Body of pancreas (tissue), 4 donors: Measurements from ENCODE around the gene NR4A3. TPM values are rescaled to one million over a fixed set of nuclear protein-coding genes. Genes with fewer than 3 reads are reported as not detected.

ENCODE experiments used
- ATAC-seq: fragments of 150-250 bp; one replicate; pipeline ENCODE4 v1.9.1; 2016
- DNase-seq, 4 donors: peaks; one replicate each; pipeline ENCODE4 v3.0.0-alpha.2; 2019
- H3K27ac ChIP-seq, 4 donors: fragments of 200-600 bp; sonication (generic); 1 replicate in 3 of 4; 2 replicates in 1 of 4; pipeline versions ENCODE4 v1.5.1 to v1.6.1; 2016 to 2019; ENCODE audit warnings: mild to moderate bottlenecking in 1 of 4, mixed read lengths in 1 of 4, moderate library complexity in 1 of 4
- H3K27me3 ChIP-seq, 2 donors: fragments of 200-600 bp; sonication (generic); one replicate each; pipeline ENCODE4 v1.6.0; 2016; ENCODE audit warnings: mild to moderate bottlenecking in 1 of 2
- H3K36me3 ChIP-seq, 2 donors: fragments of 200-600 bp; sonication (generic); replicated peaks in 1 of 2; 2 replicates each; pipeline ENCODE4 v1.5.1; 2016; ENCODE audit warnings: low read depth in 2 of 2; ENCODE audit not compliant: insufficient read depth in 1 of 2
- H3K4me1 ChIP-seq: fragments of 200-600 bp; sonication (generic); one replicate; pipeline ENCODE4 v1.6.0; 2016
- H3K4me3 ChIP-seq, 2 donors: fragments of 200-600 bp; sonication (generic); 1 replicate in 1 of 2; 2 replicates in 1 of 2; pipeline ENCODE4 v1.5.1; 2016 to 2019
- H3K9me3 ChIP-seq, 3 donors: fragments of 200-600 bp; sonication (generic); 1 replicate in 2 of 3; 2 replicates in 1 of 3; pipeline ENCODE4 v1.5.1; 2016
- CTCF ChIP-seq, 7 experiments: fragments of 450-650 bp in 4 of 7; fragments of 200-600 bp in 3 of 7; sonication (generic) in 3 of 7; IDR thresholded peaks; one replicate each; pipeline ENCODE4 v1.5.1; 2016 to 2019; ENCODE audit warnings: antibody characterized with exemption in 7 of 7
- POLR2A ChIP-seq, 3 donors: fragments of 450-650 bp; IDR thresholded peaks; one replicate each; pipeline ENCODE4 v1.6.1; 2016; ENCODE audit warnings: antibody characterized with exemption in 3 of 3, mild to moderate bottlenecking in 2 of 3
- WGBS, 2 donors: methylation state at CpG; one replicate each; pipeline ENCODE4 v1.1.5; 2017; 5-methylcytosine and 5-hydroxymethylcytosine counted together
- intact Hi-C: fragments of 100-400 bp; cut with DNase I; formaldehyde crosslinking; loops from one replicate; pipeline ENCODE4 v1.15.1; 2023
- total RNA-seq, 2 donors: library from RNA; depleted of rRNA; stranded (reverse); fragments of >200 nt; gene quantifications; one replicate each; pipeline ENCODE4 v1.1.0, GENCODE V29; 2016

Gene NR4A3
- total RNA-seq, 2 donors from 2014 or later = 1.0 to 8.9 TPM

GRCh38 chr9:99825172-99826046, 3.7 kb downstream of the NR4A3 start:
- TF ChIP-seq POLR2A (IDR thresholded peaks at IDR 0.05) = no peak
- TF ChIP-seq CTCF (IDR thresholded peaks at IDR 0.05) = no peak
- H3K36me3 ChIP-seq = no peaks in the 10 kb centered on the region
- peaks cover 32% of the 10 kb centered on the region for H3K4me1 ChIP-seq
- ATAC-seq = no peak
- no peak overlapping the region for H3K27ac ChIP-seq
- peaks cover 0 to 15% of the 10 kb centered on the region in 2 donors for H3K27me3 ChIP-seq
- intact Hi-C loops = loop anchor here (10.0 kb wide), 2 partner anchors 79 to 601 kb away; partner anchors contain the start of genes ALG2, SEC61B and STX17
- no peak overlapping the region for H3K4me3 ChIP-seq
- no peak for DNase-seq
- H3K9me3 ChIP-seq = no peaks in the 10 kb centered on the region
- WGBS, 2 donors = 57 to 69% methylated on average over 44 of the region's 44 CpGs

GRCh38 chr9:99826579-99826978, 4.9 kb downstream of the NR4A3 start:
- peaks cover 0 to 15% of the 10 kb centered on the region in 2 donors for H3K27me3 ChIP-seq
- WGBS, 2 donors = 93 to 94% methylated on average over 3 of the region's 3 CpGs
- ATAC-seq = no peak

GRCh38 chr9:99827244-99827643, 5.6 kb downstream of the NR4A3 start:
- intact Hi-C loops = loop anchor here (10.0 kb wide), 2 partner anchors 78 to 602 kb away; partner anchors contain the start of genes ALG2, SEC61B and STX17
- H3K36me3 ChIP-seq = no peaks in the 10 kb centered on the region
- H3K27ac ChIP-seq = no peak overlapping the region
- H3K9me3 ChIP-seq = no peaks in the 10 kb centered on the region
- peaks cover 0 to 15% of the 10 kb centered on the region in 2 donors for H3K27me3 ChIP-seq
- 68 to 85% methylated on average over 2 of the region's 2 CpGs for WGBS, 2 donors
- ATAC-seq = no peak
- TF ChIP-seq CTCF (IDR thresholded peaks at IDR 0.05) = no peak
- TF ChIP-seq POLR2A (IDR thresholded peaks at IDR 0.05) = no peak
- peaks cover 29% of the 10 kb centered on the region for H3K4me1 ChIP-seq
- no peak overlapping the region for H3K4me3 ChIP-seq
- DNase-seq = no peak

More at GRCh38 chr9:99826579-99826978, 4.9 kb downstream of the NR4A3 start:
- H3K4me3 ChIP-seq = no peak overlapping the region
- H3K27ac ChIP-seq = no peak overlapping the region
- no peaks in the 10 kb centered on the region for H3K9me3 ChIP-seq
- H3K36me3 ChIP-seq = no peaks in the 10 kb centered on the region
- DNase-seq = no peak
- intact Hi-C loops = loop anchor here (10.0 kb wide), 2 partner anchors 78 to 602 kb away; partner anchors contain the start of genes ALG2, SEC61B and STX17
- peaks cover 32% of the 10 kb centered on the region for H3K4me1 ChIP-seq
- TF ChIP-seq POLR2A (IDR thresholded peaks at IDR 0.05) = no peak
- TF ChIP-seq CTCF (IDR thresholded peaks at IDR 0.05) = no peak

GRCh38 chr9:99828054-99828416, 6.3 kb downstream of the NR4A3 start:
- H3K4me3 ChIP-seq = no peak overlapping the region
- H3K27ac ChIP-seq = no peak overlapping the region
- peaks cover 21% of the 10 kb centered on the region for H3K4me1 ChIP-seq
- intact Hi-C loops = loop anchor here (10.0 kb wide), 2 partner anchors 77 to 603 kb away; partner anchors contain the start of genes ALG2, SEC61B and STX17
- TF ChIP-seq POLR2A (IDR thresholded peaks at IDR 0.05) = no peak
- no peak for TF ChIP-seq CTCF (IDR thresholded peaks at IDR 0.05)
- WGBS, 2 donors = 74 to 88% methylated on average over 14 to 15 of the region's 15 CpGs
- no peaks in the 10 kb centered on the region for H3K36me3 ChIP-seq
- ATAC-seq = no peak
- H3K9me3 ChIP-seq = no peaks in the 10 kb centered on the region
- peaks cover 0 to 15% of the 10 kb centered on the region in 2 donors for H3K27me3 ChIP-seq
- no peak for DNase-seq
